HG03103 (cell line): Measurements from ENCODE around the gene HS3ST4.
"Not testable (repeated sequence)": the region's sequence is repeated elsewhere in the genome, so short reads cannot be mapped to it uniquely, and the experiment has no call there.

Experiments
- ATAC-seq: cut with Tn5 transposase; IDR thresholded peaks from one replicate; pipeline ENCODE4 v1.9.1; 2021; ENCODE audit warnings: low read depth; ENCODE audit not compliant: unreplicated experiment

The HS3ST4 gene

GRCh38 chr16:26070302-26071100 is 378.7 kb downstream of the HS3ST4 start:
- no peak for ATAC-seq

GRCh38 chr16:26071101-26071866 is 379.5 kb downstream of the HS3ST4 start:
- no peak for ATAC-seq

GRCh38 chr16:26078716-26079355 is 387.1 kb downstream of the HS3ST4 start:
- ATAC-seq = no peak

GRCh38 chr16:26087091-26087490 is 395.3 kb downstream of the HS3ST4 start:
- ATAC-seq = no peak

- no peak for ATAC-seq
These were observed 399.8 kb downstream of the HS3ST4 start for GRCh38 chr16:26091511-26091910.

GRCh38 chr16:26098206-26098605 is 406.4 kb downstream of the HS3ST4 start:
- not testable (repeated sequence) for ATAC-seq

- no peak for ATAC-seq
These were observed 410.6 kb downstream of the HS3ST4 start for GRCh38 chr16:26102369-26102768.

- no peak for ATAC-seq
These were observed 417.2 kb downstream of the HS3ST4 start for GRCh38 chr16:26108836-26109505.

GRCh38 chr16:26111900-26112299 is 420.1 kb downstream of the HS3ST4 start:
- ATAC-seq = no peak

GRCh38 chr16:26118575-26118974 is 426.8 kb downstream of the HS3ST4 start:
- no peak for ATAC-seq

- ATAC-seq = no peak
These were observed 429.0 kb downstream of the HS3ST4 start for GRCh38 chr16:26120729-26121128.

GRCh38 chr16:26128296-26128695 is 436.5 kb downstream of the HS3ST4 start:
- no peak for ATAC-seq

- ATAC-seq = no peak
These were observed 438.2 kb downstream of the HS3ST4 start for GRCh38 chr16:26129997-26130396.

GRCh38 chr16:26133416-26134093 is 441.8 kb downstream of the HS3ST4 start:
- ATAC-seq = no peak

GRCh38 chr16:26134588-26134987 is 442.8 kb downstream of the HS3ST4 start:
- ATAC-seq = no peak

- no peak for ATAC-seq
These were observed 446.2 kb downstream of the HS3ST4 start for GRCh38 chr16:26137956-26138355.

GRCh38 chr16:26139091-26139490 is 447.3 kb downstream of the HS3ST4 start:
- ATAC-seq = no peak

- ATAC-seq = no peak
These were observed 448.1 kb downstream of the HS3ST4 start for GRCh38 chr16:26139884-26140283.

- ATAC-seq = no peak
These were observed 457.8 kb downstream of the HS3ST4 start for GRCh38 chr16:26149364-26150190.
